ENCODE measurements around the gene CCDC137. TPM values are rescaled to one million over a fixed set of nuclear protein-coding genes. Genes with fewer than 3 reads are reported as not detected.

The CCDC137 gene
- total and polyA plus RNA-seq, 2 of the 13 experiments (the other 11 are each of a cell fraction or from before 2014, with no cell fraction given): 14.6 to 39.1 TPM

DNA sequence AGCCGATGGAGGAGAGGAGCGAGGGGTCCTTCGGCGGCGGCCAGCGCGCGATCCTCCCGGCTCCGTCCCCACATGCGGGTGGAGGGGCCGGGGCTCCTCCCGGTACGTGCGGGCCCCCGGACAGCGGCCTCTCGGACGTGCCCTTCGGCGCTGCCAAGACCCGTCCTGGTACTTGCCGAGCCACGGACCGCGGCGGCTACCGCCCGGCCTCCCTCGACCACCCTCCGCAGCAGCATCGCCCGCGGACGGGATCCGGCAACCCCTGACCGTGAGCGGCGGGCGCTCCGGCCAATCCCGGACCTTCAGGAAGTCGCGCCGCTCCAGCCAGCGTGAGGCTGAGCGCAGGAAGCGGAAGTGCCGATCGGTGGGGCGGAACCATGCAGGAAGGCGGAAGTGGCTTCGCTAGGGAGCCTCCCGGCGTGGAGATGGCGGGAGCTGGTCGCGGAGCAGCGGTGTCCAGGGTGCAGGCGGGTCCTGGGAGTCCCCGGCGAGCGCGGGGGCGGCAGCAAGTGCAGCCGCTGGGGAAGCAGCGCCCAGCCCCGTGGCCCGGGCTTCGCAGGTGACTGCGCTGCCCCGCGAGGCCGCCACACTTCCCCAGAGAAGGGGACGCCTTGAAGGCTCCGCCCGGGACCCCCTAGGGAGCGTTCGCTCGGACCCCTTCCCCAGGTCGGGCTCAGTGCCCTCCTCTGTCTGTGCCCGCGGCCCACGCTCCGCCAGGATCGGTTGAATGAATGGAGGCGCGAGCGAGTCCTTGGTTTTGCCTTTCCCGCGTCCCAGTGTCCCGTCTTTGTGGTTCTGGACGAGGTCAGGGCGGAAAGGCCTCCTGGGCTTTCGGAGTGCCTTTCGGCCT lies at the start of gene CCDC137, which contains the start of gene OXLD1 (continued):
- TF ChIP-seq ETV6 (CRISPR knock-in tag; conservative IDR thresholded peaks at IDR 0.05): 0 out of 2 replicates have a peak, but pooled peaks have one; percentile 26
- TF ChIP-seq, protein P1, sequence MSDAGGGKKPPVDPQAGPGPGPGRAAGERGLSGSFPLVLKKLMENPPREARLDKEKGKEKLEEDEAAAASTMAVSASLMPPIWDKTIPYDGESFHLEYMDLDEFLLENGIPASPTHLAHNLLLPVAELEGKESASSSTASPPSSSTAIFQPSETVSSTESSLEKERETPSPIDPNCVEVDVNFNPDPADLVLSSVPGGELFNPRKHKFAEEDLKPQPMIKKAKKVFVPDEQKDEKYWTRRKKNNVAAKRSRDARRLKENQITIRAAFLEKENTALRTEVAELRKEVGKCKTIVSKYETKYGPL (CRISPR knock-in tag; IDR thresholded peaks at IDR 0.05): peak; percentile 55
- 0 out of 2 replicates have a peak, but pooled peaks have one; percentile 67 for TF ChIP-seq CAMTA2 (CRISPR knock-in tag; IDR thresholded peaks at IDR 0.05; ENCODE audit: borderline replicate concordance)
- TF ChIP-seq MAFF (IDR thresholded peaks at IDR 0.05; ENCODE audit: low read depth, low read length): no peak
- TF ChIP-seq, protein P2, sequence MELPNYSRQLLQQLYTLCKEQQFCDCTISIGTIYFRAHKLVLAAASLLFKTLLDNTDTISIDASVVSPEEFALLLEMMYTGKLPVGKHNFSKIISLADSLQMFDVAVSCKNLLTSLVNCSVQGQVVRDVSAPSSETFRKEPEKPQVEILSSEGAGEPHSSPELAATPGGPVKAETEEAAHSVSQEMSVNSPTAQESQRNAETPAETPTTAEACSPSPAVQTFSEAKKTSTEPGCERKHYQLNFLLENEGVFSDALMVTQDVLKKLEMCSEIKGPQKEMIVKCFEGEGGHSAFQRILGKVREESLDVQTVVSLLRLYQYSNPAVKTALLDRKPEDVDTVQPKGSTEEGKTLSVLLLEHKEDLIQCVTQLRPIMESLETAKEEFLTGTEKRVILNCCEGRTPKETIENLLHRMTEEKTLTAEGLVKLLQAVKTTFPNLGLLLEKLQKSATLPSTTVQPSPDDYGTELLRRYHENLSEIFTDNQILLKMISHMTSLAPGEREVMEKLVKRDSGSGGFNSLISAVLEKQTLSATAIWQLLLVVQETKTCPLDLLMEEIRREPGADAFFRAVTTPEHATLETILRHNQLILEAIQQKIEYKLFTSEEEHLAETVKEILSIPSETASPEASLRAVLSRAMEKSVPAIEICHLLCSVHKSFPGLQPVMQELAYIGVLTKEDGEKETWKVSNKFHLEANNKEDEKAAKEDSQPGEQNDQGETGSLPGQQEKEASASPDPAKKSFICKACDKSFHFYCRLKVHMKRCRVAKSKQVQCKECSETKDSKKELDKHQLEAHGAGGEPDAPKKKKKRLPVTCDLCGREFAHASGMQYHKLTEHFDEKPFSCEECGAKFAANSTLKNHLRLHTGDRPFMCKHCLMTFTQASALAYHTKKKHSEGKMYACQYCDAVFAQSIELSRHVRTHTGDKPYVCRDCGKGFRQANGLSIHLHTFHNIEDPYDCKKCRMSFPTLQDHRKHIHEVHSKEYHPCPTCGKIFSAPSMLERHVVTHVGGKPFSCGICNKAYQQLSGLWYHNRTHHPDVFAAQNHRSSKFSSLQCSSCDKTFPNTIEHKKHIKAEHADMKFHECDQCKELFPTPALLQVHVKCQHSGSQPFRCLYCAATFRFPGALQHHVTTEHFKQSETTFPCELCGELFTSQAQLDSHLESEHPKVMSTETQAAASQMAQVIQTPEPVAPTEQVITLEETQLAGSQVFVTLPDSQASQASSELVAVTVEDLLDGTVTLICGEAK (IDR thresholded peaks at IDR 0.05): peak; percentile 95
- TF ChIP-seq, protein P2 (CRISPR knock-in tag; IDR thresholded peaks at IDR 0.05): peak; percentile 82
- no peak; the same call in 1 of the 2 replicates for TF ChIP-seq FOXM1 (CRISPR knock-in tag; IDR thresholded peaks at IDR 0.05)
- TF ChIP-seq, protein P3, sequence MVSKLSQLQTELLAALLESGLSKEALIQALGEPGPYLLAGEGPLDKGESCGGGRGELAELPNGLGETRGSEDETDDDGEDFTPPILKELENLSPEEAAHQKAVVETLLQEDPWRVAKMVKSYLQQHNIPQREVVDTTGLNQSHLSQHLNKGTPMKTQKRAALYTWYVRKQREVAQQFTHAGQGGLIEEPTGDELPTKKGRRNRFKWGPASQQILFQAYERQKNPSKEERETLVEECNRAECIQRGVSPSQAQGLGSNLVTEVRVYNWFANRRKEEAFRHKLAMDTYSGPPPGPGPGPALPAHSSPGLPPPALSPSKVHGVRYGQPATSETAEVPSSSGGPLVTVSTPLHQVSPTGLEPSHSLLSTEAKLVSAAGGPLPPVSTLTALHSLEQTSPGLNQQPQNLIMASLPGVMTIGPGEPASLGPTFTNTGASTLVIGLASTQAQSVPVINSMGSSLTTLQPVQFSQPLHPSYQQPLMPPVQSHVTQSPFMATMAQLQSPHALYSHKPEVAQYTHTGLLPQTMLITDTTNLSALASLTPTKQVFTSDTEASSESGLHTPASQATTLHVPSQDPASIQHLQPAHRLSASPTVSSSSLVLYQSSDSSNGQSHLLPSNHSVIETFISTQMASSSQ (IDR thresholded peaks at IDR 0.05; ENCODE audit: low read depth): no peak
- TF ChIP-seq, protein P3 (CRISPR knock-in tag; IDR thresholded peaks at IDR 0.05; ENCODE audit: borderline replicate concordance): peak; percentile 53; the same call in 1 of the 2 replicates
- TF ChIP-seq STAG1 (CRISPR knock-in tag; IDR thresholded peaks at IDR 0.05): no peak
- TF ChIP-seq FOXJ3 (CRISPR knock-in tag; IDR thresholded peaks at IDR 0.05; ENCODE audit: borderline replicate concordance): no peak
- TF ChIP-seq ELF3 (CRISPR knock-in tag; IDR thresholded peaks at IDR 0.05): peak; percentile 97
- TF ChIP-seq, protein P4, sequence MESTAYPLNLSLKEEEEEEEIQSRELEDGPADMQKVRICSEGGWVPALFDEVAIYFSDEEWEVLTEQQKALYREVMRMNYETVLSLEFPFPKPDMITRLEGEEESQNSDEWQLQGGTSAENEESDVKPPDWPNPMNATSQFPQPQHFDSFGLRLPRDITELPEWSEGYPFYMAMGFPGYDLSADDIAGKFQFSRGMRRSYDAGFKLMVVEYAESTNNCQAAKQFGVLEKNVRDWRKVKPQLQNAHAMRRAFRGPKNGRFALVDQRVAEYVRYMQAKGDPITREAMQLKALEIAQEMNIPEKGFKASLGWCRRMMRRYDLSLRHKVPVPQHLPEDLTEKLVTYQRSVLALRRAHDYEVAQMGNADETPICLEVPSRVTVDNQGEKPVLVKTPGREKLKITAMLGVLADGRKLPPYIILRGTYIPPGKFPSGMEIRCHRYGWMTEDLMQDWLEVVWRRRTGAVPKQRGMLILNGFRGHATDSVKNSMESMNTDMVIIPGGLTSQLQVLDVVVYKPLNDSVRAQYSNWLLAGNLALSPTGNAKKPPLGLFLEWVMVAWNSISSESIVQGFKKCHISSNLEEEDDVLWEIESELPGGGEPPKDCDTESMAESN (CRISPR knock-in tag; conservative IDR thresholded peaks at IDR 0.05): peak; percentile 96
